Mesenchymal stem cell (in vitro differentiated cells and primary cell): ENCODE results near the gene DHCR7.

Experiments used
- DNase-seq: peaks from one replicate; pipeline ENCODE4 v3.0.0-alpha.2; 2013
- H2AFZ ChIP-seq: one replicate; pipeline ENCODE4 v1.6.1; 2013; ENCODE audit warnings: low read depth, mild to moderate bottlenecking, control low read depth, inconsistent platforms, low read length, moderate library complexity
- H2AK5ac ChIP-seq: 2 replicates; pipeline ENCODE4 v1.6.1; 2013; ENCODE audit warnings: low read length, moderate library complexity, mild to moderate bottlenecking, inconsistent platforms; ENCODE audit not compliant: severe bottlenecking
- H2BK120ac ChIP-seq: one replicate; pipeline ENCODE4 v1.6.1; 2013; ENCODE audit warnings: low read depth, mild to moderate bottlenecking, inconsistent platforms, low read length, moderate library complexity
- H2BK12ac ChIP-seq, 2 experiments: one replicate each; pipeline ENCODE4 v1.6.1; 2013; ENCODE audit warnings: inconsistent platforms in 2 of 2, low read length in 2 of 2, mild to moderate bottlenecking in 2 of 2, moderate library complexity in 2 of 2, control low read depth in 1 of 2
- H2BK15ac ChIP-seq: one replicate; pipeline ENCODE4 v1.6.1; 2013; ENCODE audit warnings: mild to moderate bottlenecking, low read depth, inconsistent platforms; ENCODE audit not compliant: poor library complexity, severe bottlenecking
- H2BK5ac ChIP-seq: 2 replicates; pipeline ENCODE4 v1.6.1; 2013; ENCODE audit warnings: low read depth, mild to moderate bottlenecking, low read length, control low read depth, inconsistent platforms; ENCODE audit not compliant: poor library complexity, severe bottlenecking
- H3K14ac ChIP-seq, 2 experiments: one replicate each; pipeline ENCODE4 v1.6.1; 2013; ENCODE audit warnings: inconsistent platforms in 2 of 2, low read length in 2 of 2, control low read depth in 1 of 2, mild to moderate bottlenecking in 1 of 2, moderate library complexity in 1 of 2
- H3K18ac ChIP-seq, 2 experiments: one replicate each; pipeline ENCODE4 v1.6.1; 2013; ENCODE audit warnings: inconsistent platforms in 2 of 2, low read length in 2 of 2, control low read depth in 1 of 2, low read depth in 1 of 2, mild to moderate bottlenecking in 1 of 2
- H3K23ac ChIP-seq, 2 experiments: one replicate each; pipeline ENCODE4 v1.6.1; 2013; ENCODE audit warnings: inconsistent platforms in 2 of 2, low read length in 2 of 2, mild to moderate bottlenecking in 2 of 2, moderate library complexity in 2 of 2, control low read depth in 1 of 2
- H3K27ac ChIP-seq: 2 replicates; pipeline ENCODE4 v1.5.1; 2013; ENCODE audit warnings: mild to moderate bottlenecking, moderate library complexity, low read length, control low read depth, inconsistent platforms; ENCODE audit not compliant: poor library complexity, severe bottlenecking
- H3K27me3 ChIP-seq, 2 experiments: 2 replicates each; pipeline versions ENCODE4 v1.6.1 to v1.7.0; 2013; ENCODE audit warnings: low read length in 2 of 2, mild to moderate bottlenecking in 2 of 2, moderate library complexity in 2 of 2, control low read depth in 1 of 2, inconsistent platforms in 1 of 2; ENCODE audit not compliant: control insufficient read depth in 1 of 2, insufficient read depth in 1 of 2
- H3K36me3 ChIP-seq, 2 experiments: 2 replicates each; pipeline versions ENCODE4 v1.6.1 to v1.7.0; 2013; ENCODE audit warnings: low read length in 2 of 2, control low read depth in 1 of 2, inconsistent platforms in 1 of 2, low read depth in 1 of 2, mild to moderate bottlenecking in 1 of 2; ENCODE audit not compliant: insufficient read depth in 2 of 2, control insufficient read depth in 1 of 2
- H3K4ac ChIP-seq, 2 experiments: one replicate each; pipeline ENCODE4 v1.6.1; 2013; ENCODE audit warnings: inconsistent platforms in 2 of 2, low read length in 2 of 2, mild to moderate bottlenecking in 2 of 2, moderate library complexity in 2 of 2, control low read depth in 1 of 2, low read depth in 1 of 2
- H3K4me1 ChIP-seq: 2 replicates; pipeline ENCODE4 v1.6.1; 2013; ENCODE audit warnings: low read depth, low read length, control low read depth; ENCODE audit not compliant: control insufficient read depth, insufficient read depth
- H3K4me2 ChIP-seq: 2 replicates; pipeline ENCODE4 v1.6.1; 2013; ENCODE audit warnings: low read length, mild to moderate bottlenecking, inconsistent platforms; ENCODE audit not compliant: poor library complexity, severe bottlenecking
- H3K4me3 ChIP-seq, 2 experiments: 2 replicates each; pipeline versions ENCODE4 v1.5.1 to v1.7.0; 2013; ENCODE audit warnings: low read length in 2 of 2, mild to moderate bottlenecking in 2 of 2, control low read depth in 1 of 2, low read depth in 1 of 2; ENCODE audit not compliant: insufficient read depth in 1 of 2
- H3K79me1 ChIP-seq: replicated peaks from 2 replicates; pipeline ENCODE4 v1.6.1; 2013; ENCODE audit warnings: mild to moderate bottlenecking, control low read depth, low read length, inconsistent platforms; ENCODE audit not compliant: poor library complexity, severe bottlenecking
- H3K9ac ChIP-seq: 2 replicates; pipeline ENCODE4 v1.7.0; 2013; ENCODE audit warnings: mild to moderate bottlenecking, low read length, moderate library complexity
- H3K9me3 ChIP-seq: 2 replicates; pipeline ENCODE4 v1.7.0; 2013; ENCODE audit warnings: mild to moderate bottlenecking, low read length; ENCODE audit not compliant: control insufficient read depth
- H4K8ac ChIP-seq: one replicate; pipeline ENCODE4 v1.6.1; 2013; ENCODE audit warnings: inconsistent platforms, mild to moderate bottlenecking, low read length, moderate library complexity
- H4K91ac ChIP-seq: one replicate; pipeline ENCODE4 v1.6.1; 2013; ENCODE audit warnings: mild to moderate bottlenecking, low read length, inconsistent platforms
- WGBS: methylation state at CpG from one replicate; pipeline ENCODE4 v1.1.7; 2013; ENCODE audit warnings: mixed read lengths; 5-methylcytosine and 5-hydroxymethylcytosine counted together

Gene DHCR7

DNA sequence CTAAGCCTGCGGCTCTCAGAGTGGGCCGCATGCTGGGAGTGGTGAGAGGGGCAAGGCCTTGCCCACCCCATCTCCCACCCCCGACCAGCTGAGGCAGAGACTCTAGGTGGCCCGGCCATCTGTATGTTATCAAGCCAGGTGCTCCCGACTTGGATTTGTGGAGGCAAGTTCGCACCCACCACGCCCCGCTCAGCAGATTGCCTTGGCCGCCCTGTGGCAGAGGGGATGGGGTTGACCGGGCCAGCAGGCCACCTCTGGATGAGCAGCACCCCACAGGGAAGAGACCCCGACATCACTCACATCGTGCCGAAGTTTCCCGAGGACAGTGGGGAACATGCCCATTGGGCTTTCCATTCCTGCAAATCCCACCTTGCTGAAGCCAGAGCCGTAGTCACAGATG, 40.8 kb downstream of the DHCR7 start:
- 87% methylated on average over 15 of the region's 15 CpGs for WGBS
- Histone ChIP-seq H3K4ac (no peak overlapping the region), H3K27ac (no peak overlapping the region), H3K9me3 (peaks cover 16% of the 10 kb centered on the region), H3K79me1 (no peaks in the 10 kb centered on the region), H3K4me3 (no peak overlapping the region), H2AK5ac (no peak overlapping the region), H2BK120ac (no peak overlapping the region), H3K23ac (no peak overlapping the region), H4K8ac (no peak overlapping the region), H3K4me2 (no peak overlapping the region), H3K36me3 (no peaks in the 10 kb centered on the region), H2BK15ac (no peak overlapping the region), H3K9ac (no peak overlapping the region), H3K14ac (no peak overlapping the region), H3K18ac (no peak overlapping the region), H2BK12ac (no peak overlapping the region), H2AFZ (no peak overlapping the region), H3K4me1 (no peaks in the 10 kb centered on the region), H2BK5ac (no peak overlapping the region), H3K27me3 (peaks cover 7 to 57% of the 10 kb centered on the region in 2 experiments), H4K91ac (no peak overlapping the region)
- DNase-seq, result no peak

GRCh38 chr11:71406681-71407080, 41.5 kb downstream of the DHCR7 start:
- no peak overlapping the region for H2BK15ac ChIP-seq
- no peak overlapping the region for H3K18ac ChIP-seq
- H3K4me1 ChIP-seq, result no peaks in the 10 kb centered on the region
- H3K9me3 ChIP-seq, result peaks cover 11% of the 10 kb centered on the region
- H4K91ac ChIP-seq, result no peak overlapping the region
- H4K8ac ChIP-seq, result no peak overlapping the region
- no peak overlapping the region for H2BK120ac ChIP-seq
- no peak overlapping the region for H2BK5ac ChIP-seq
- H3K27ac ChIP-seq, result no peak overlapping the region
- H3K36me3 ChIP-seq, result no peaks in the 10 kb centered on the region
- no peak overlapping the region for H3K14ac ChIP-seq
- DNase-seq, result no peak
- WGBS, result 87% methylated on average over 8 of the region's 10 CpGs
- H3K79me1 ChIP-seq, result no peaks in the 10 kb centered on the region
- H2AK5ac ChIP-seq, result no peak overlapping the region
- H3K9ac ChIP-seq, result no peak overlapping the region
- H2AFZ ChIP-seq, result no peak overlapping the region
- H2BK12ac ChIP-seq, result no peak overlapping the region
- H3K4me3 ChIP-seq, result no peak overlapping the region
- no peak overlapping the region for H3K4me2 ChIP-seq
- H3K4ac ChIP-seq, result no peak overlapping the region
- no peak overlapping the region for H3K23ac ChIP-seq
- H3K27me3 ChIP-seq, result peaks cover 3 to 52% of the 10 kb centered on the region in 2 experiments

DNA sequence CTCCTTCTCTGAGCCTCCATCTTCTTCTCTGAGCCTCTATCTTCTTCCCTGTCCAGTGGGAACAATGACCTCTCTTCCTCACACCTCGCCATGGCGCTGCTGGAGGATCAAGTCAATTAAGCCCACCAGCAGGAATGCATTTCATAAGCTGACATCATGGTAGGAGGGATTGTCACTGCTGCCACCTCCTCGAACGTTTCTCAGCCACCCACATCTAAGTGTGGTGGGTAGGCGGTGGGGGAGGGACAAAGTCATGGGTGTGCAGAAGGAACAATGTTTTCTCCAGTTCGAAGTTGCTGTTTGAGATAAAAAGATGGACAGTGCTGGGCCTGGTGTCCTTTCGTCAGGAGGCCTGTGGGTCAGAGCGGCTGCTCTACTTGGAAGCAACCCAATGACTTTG, 44.0 kb downstream of the DHCR7 start:
- H2AFZ ChIP-seq, result no peak overlapping the region
- H3K4ac ChIP-seq, result no peak overlapping the region
- no peak overlapping the region for H3K23ac ChIP-seq
- H3K14ac ChIP-seq, result no peak overlapping the region
- no peak overlapping the region for H3K9ac ChIP-seq
- no peak overlapping the region for H3K4me2 ChIP-seq
- H4K91ac ChIP-seq, result no peak overlapping the region
- no peak overlapping the region for H2BK120ac ChIP-seq
- H3K27ac ChIP-seq, result no peak overlapping the region
- 78% methylated on average over 8 of the region's 8 CpGs for WGBS
- H3K4me3 ChIP-seq, result no peak overlapping the region
- peaks cover under 1 to 48% of the 10 kb centered on the region in 2 experiments for H3K27me3 ChIP-seq
- H3K18ac ChIP-seq, result no peak overlapping the region
- H2AK5ac ChIP-seq, result no peak overlapping the region
- H3K36me3 ChIP-seq, result no peaks in the 10 kb centered on the region
- no peak for DNase-seq
- no peaks in the 10 kb centered on the region for H3K4me1 ChIP-seq
- H3K9me3 ChIP-seq, result peaks cover 11% of the 10 kb centered on the region
- H2BK5ac ChIP-seq, result no peak overlapping the region
- H2BK12ac ChIP-seq, result no peak overlapping the region
- H3K79me1 ChIP-seq, result no peaks in the 10 kb centered on the region
- no peak overlapping the region for H2BK15ac ChIP-seq
- H4K8ac ChIP-seq, result no peak overlapping the region

GRCh38 chr11:71402878-71403277, 45.3 kb downstream of the DHCR7 start:
- Histone ChIP-seq H3K9ac (no peak overlapping the region), H3K9me3 (peaks cover 11% of the 10 kb centered on the region), H4K8ac (no peak overlapping the region), H3K27ac (no peak overlapping the region), H3K36me3 (no peaks in the 10 kb centered on the region), H3K14ac (no peak overlapping the region), H2BK5ac (no peak overlapping the region), H3K79me1 (no peaks in the 10 kb centered on the region), H3K4me3 (no peak overlapping the region), H2AK5ac (no peak overlapping the region), H3K4me1 (no peaks in the 10 kb centered on the region), H2AFZ (no peak overlapping the region), H3K18ac (no peak overlapping the region), H3K4me2 (no peak overlapping the region), H2BK12ac (no peak overlapping the region), H2BK15ac (no peak overlapping the region), H4K91ac (no peak overlapping the region), H3K27me3 (peaks cover 0 to 41% of the 10 kb centered on the region in 2 experiments), H3K4ac (no peak overlapping the region), H3K23ac (no peak overlapping the region), H2BK120ac (no peak overlapping the region)
- DNase-seq, result no peak
- 77% methylated on average over 15 of the region's 15 CpGs for WGBS
